HL-60/S4 treated with retinoic acid at 250 ng/mL for 4 days and 3 days (cell line): ENCODE results near the gene ZNF880.
"Not testable (repeated sequence)": the region's sequence is repeated elsewhere in the genome, so short reads cannot be mapped to it uniquely, and the experiment has no call there.

Source experiments
- in situ Hi-C: fragments of 300-500 bp; cut with MboI; formaldehyde crosslinking; loops from 2 replicates; pipeline ENCODE4 v1.7.0; 2022; ENCODE audit warnings: low sequenced_read_pairs

ZNF880 gene

GRCh38 chr19:52369559-52370340, at the start of gene ZNF880:
Gene ZNF880, plus strand, starts transcription at chr19:52369923. Its CDS starts 43 bp downstream, at chr19:52369966.
- in situ Hi-C loops, result no loop called here

GRCh38 chr19:52322429-52322828, 47.3 kb upstream of the ZNF880 start:
- in situ Hi-C loops, result no loop called here

- in situ Hi-C loops, result no loop called here
Measured at GRCh38 chr19:52331757-52332156, 38.0 kb upstream of the ZNF880 start.

GRCh38 chr19:52335768-52336116, 34.0 kb upstream of the ZNF880 start:
- in situ Hi-C loops, result no loop called here

GRCh38 chr19:52336117-52336790, 33.5 kb upstream of the ZNF880 start, which contains the start of gene ZNF610:
Gene ZNF610, plus strand, starts transcription at chr19:52336243. Its CDS starts 12,930 bp downstream, at chr19:52349173.
- in situ Hi-C loops, result no loop called here

GRCh38 chr19:52336791-52337381, 32.8 kb upstream of the ZNF880 start:
- in situ Hi-C loops, result no loop called here

GRCh38 chr19:52339022-52339421, 30.7 kb upstream of the ZNF880 start:
- in situ Hi-C loops, result not testable (repeated sequence)

GRCh38 chr19:52343548-52343947, 26.2 kb upstream of the ZNF880 start:
- in situ Hi-C loops, result no loop called here

GRCh38 chr19:52345162-52345561, 24.6 kb upstream of the ZNF880 start:
- in situ Hi-C loops, result no loop called here

- in situ Hi-C loops, result no loop called here
Measured at GRCh38 chr19:52351512-52351911, 18.2 kb upstream of the ZNF880 start.

- in situ Hi-C loops, result no loop called here
Measured at GRCh38 chr19:52366414-52366824, 3.3 kb upstream of the ZNF880 start.

GRCh38 chr19:52370341-52370710, 603 bp downstream of the ZNF880 start:
- in situ Hi-C loops, result no loop called here

GRCh38 chr19:52391135-52391534, 21.4 kb downstream of the ZNF880 start:
- in situ Hi-C loops, result no loop called here

GRCh38 chr19:52397310-52398080, 27.8 kb downstream of the ZNF880 start, which contains the start of gene ZNF528:
Gene ZNF528, plus strand, starts transcription at chr19:52397849. Its CDS starts 4,165 bp downstream, at chr19:52402014.
- in situ Hi-C loops, result no loop called here

GRCh38 chr19:52398081-52398441, 28.3 kb downstream of the ZNF880 start:
- in situ Hi-C loops, result no loop called here

- in situ Hi-C loops, result no loop called here
Measured at GRCh38 chr19:52410276-52410675, 40.6 kb downstream of the ZNF880 start.

- in situ Hi-C loops, result no loop called here
Measured at GRCh38 chr19:52415711-52416110, 46.0 kb downstream of the ZNF880 start.

GRCh38 chr19:52428937-52429336, 59.2 kb downstream of the ZNF880 start, which contains the start of gene ZNF534:
Gene ZNF534, plus strand, starts transcription at chr19:52429148. Its CDS starts 2,327 bp downstream, at chr19:52431475.
- in situ Hi-C loops, result no loop called here
